Type B pancreatic cell (in vitro differentiated cells): ENCODE results near the gene LYL1. TPM values are rescaled to one million over a fixed set of nuclear protein-coding genes. Genes with fewer than 3 reads are reported as not detected.

ENCODE experiments used
- DNase-seq: peaks from one replicate; pipeline ENCODE4 v3.0.0; 2021; ENCODE audit warnings: mixed read lengths; ENCODE audit not compliant: unreplicated experiment; ENCODE audit errors: extremely low spot score
- H3K27ac Mint-ChIP-seq: 2 replicates; pipeline ENCODE4 v1.8.0; 2021; ENCODE audit warnings: mild to moderate bottlenecking, mixed read lengths
- H3K27me3 Mint-ChIP-seq: 2 replicates; pipeline ENCODE4 v1.8.0; 2021; ENCODE audit warnings: mixed read lengths
- H3K36me3 Mint-ChIP-seq: 2 replicates; pipeline ENCODE4 v1.8.0; 2021; ENCODE audit warnings: mixed read lengths
- H3K4me1 Mint-ChIP-seq: one replicate; pipeline ENCODE4 v1.8.0; 2021; ENCODE audit warnings: mixed read lengths; ENCODE audit not compliant: unreplicated experiment
- H3K4me3 Mint-ChIP-seq: 2 replicates; pipeline ENCODE4 v1.8.0; 2021; ENCODE audit warnings: mild to moderate bottlenecking, mixed read lengths
- H3K9me3 Mint-ChIP-seq: 2 replicates; pipeline ENCODE4 v1.8.0; 2021; ENCODE audit warnings: mixed read lengths
- total RNA-seq: library from RNA; stranded (reverse); gene quantifications from 2 replicates; pipeline ENCODE4 v1.2.1, GENCODE V29; 2021; ENCODE audit warnings: low replicate concordance
- TF ChIP-seq, protein P1 (sequence below): fragments of 200-600 bp; sonication (generic); conservative IDR thresholded peaks from 2 replicates; pipeline ENCODE4 v1.5.0; 2021; ENCODE audit warnings: antibody characterized with exemption, mild to moderate bottlenecking

Gene LYL1
- total RNA-seq, 1 donor from 2014 or later = 0.19 TPM

GRCh38 chr19:13057744-13058143, 44.9 kb downstream of the LYL1 start:
- Mint-ChIP-seq H3K4me1 (peaks cover 32% of the 10 kb centered on the region), H3K36me3 (no peaks in the 10 kb centered on the region), H3K9me3 (no peaks in the 10 kb centered on the region), H3K27ac (no peak overlapping the region), H3K27me3 (peaks cover 76% of the 10 kb centered on the region), H3K4me3 (no peak overlapping the region)
- TF ChIP-seq, protein P1, sequence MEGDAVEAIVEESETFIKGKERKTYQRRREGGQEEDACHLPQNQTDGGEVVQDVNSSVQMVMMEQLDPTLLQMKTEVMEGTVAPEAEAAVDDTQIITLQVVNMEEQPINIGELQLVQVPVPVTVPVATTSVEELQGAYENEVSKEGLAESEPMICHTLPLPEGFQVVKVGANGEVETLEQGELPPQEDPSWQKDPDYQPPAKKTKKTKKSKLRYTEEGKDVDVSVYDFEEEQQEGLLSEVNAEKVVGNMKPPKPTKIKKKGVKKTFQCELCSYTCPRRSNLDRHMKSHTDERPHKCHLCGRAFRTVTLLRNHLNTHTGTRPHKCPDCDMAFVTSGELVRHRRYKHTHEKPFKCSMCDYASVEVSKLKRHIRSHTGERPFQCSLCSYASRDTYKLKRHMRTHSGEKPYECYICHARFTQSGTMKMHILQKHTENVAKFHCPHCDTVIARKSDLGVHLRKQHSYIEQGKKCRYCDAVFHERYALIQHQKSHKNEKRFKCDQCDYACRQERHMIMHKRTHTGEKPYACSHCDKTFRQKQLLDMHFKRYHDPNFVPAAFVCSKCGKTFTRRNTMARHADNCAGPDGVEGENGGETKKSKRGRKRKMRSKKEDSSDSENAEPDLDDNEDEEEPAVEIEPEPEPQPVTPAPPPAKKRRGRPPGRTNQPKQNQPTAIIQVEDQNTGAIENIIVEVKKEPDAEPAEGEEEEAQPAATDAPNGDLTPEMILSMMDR = no peak
- DNase-seq = no peak

- peaks cover 74% of the 10 kb centered on the region for H3K27me3 Mint-ChIP-seq
- H3K36me3 Mint-ChIP-seq = no peaks in the 10 kb centered on the region
- peaks cover 36% of the 10 kb centered on the region for H3K4me1 Mint-ChIP-seq
- no peaks in the 10 kb centered on the region for H3K9me3 Mint-ChIP-seq
- no peak overlapping the region for H3K27ac Mint-ChIP-seq
- no peak overlapping the region for H3K4me3 Mint-ChIP-seq
- TF ChIP-seq, protein P1 = no peak
- no peak for DNase-seq
Observed at GRCh38 chr19:13057147-13057572, 45.5 kb downstream of the LYL1 start.

- DNase-seq = peak; percentile 80
- H3K27ac Mint-ChIP-seq = peak overlapping the region; percentile 82
- TF ChIP-seq, protein P1 = no peak
- no peaks in the 10 kb centered on the region for H3K36me3 Mint-ChIP-seq
- H3K4me3 Mint-ChIP-seq = peak overlapping the region; percentile 71
- H3K4me1 Mint-ChIP-seq = peaks cover 46% of the 10 kb centered on the region
- H3K9me3 Mint-ChIP-seq = no peaks in the 10 kb centered on the region
- peaks cover 73% of the 10 kb centered on the region for H3K27me3 Mint-ChIP-seq
Observed at GRCh38 chr19:13056052-13056660, 46.5 kb downstream of the LYL1 start.

DNA sequence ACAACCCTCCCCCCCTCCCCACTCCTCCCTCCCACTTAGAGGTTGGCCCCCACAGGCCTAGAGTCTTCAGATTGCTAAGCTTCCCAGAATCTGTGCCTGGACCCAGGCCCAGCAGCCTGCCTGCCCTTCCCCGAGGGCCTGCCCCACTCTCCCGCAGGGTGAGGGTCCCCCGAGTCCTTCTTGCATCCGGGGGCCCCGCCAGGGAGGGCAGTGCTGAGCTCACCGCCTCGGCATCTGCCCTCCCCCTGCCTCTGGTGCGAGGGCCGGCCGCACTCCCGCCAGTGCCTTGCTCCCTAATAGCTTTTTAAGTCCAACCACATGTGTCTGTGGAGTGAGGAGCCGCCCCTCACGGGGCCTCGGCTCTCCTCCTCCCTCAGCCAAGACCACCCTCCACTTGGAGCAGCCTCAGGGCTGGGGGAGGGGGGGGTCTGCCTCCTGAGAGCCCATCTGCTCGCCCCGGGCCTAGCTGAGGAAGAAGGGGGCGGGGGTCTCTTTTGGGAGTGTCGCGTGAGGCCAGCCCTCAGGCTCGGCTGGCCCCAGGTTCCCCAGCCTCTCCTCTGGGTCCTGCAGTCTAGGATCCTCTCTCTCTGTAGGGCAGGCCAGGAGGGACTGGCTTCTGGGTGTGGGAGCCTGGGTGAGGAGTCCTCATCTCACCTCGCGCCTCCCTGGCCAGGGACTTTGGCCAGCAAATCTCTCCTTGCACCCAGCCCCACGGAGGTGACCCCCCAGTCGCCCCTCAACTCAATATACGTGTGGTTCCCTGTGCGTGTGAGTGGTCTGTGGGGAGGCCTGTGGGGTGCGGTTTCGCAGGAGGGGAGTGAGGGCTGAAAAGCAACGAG, 47.2 kb downstream of the LYL1 start:
- Mint-ChIP-seq H3K27ac (peak overlapping the region; percentile 82), H3K36me3 (no peaks in the 10 kb centered on the region), H3K9me3 (no peaks in the 10 kb centered on the region), H3K4me3 (peak overlapping the region; percentile 71), H3K27me3 (peaks cover 73% of the 10 kb centered on the region), H3K4me1 (peaks cover 51% of the 10 kb centered on the region)
- TF ChIP-seq, protein P1 = no peak
- peak; percentile 88 for DNase-seq

DNA sequence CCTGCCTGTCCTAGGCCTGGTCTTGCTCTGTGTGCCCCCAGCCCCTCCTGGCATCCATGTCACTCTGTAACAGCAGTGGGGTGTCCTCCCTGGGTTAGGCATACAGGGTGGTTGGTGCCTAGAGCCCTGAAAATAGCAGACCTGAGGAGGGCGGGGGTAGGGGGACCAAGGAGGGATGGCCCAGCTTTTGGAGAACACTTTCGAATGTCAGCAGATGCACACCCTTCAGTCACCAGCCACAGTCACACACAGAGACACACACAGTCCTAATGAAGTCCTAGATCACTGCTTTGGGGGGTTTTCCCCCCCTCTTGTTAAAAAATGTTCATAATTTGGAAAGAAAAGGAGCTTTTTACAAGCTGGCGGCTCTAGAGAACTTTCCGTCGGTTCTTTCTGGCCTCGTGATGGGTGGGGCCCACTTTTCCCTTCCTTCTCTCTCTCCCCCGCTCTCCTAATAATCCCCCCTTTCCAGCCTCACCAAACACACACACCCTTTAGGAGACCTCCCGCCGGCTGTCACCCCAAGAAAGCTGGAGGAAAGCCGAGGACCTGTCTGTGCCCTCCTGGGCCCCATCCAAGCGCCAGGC, 47.9 kb downstream of the LYL1 start:
- Mint-ChIP-seq H3K4me3 (peak overlapping the region; percentile 60), H3K9me3 (no peaks in the 10 kb centered on the region), H3K27me3 (peaks cover 80% of the 10 kb centered on the region), H3K27ac (peak overlapping the region; percentile 82), H3K36me3 (no peaks in the 10 kb centered on the region), H3K4me1 (peaks cover 51% of the 10 kb centered on the region)
- no peak for DNase-seq
- TF ChIP-seq, protein P1 = no peak
